GM18517 (cell line): ENCODE results near the gene DOCK2.

ENCODE experiments used
- ATAC-seq: cut with Tn5 transposase; IDR thresholded peaks from one replicate; pipeline ENCODE4 v1.9.1; 2021; ENCODE audit warnings: mild to moderate bottlenecking, moderate library complexity; ENCODE audit not compliant: unreplicated experiment

Gene DOCK2

GRCh38 chr5:169682026-169682425 lies 45.0 kb downstream of the DOCK2 start:
- no peak for ATAC-seq

GRCh38 chr5:169686137-169686536 lies 49.1 kb downstream of the DOCK2 start:
- peak; percentile 74 for ATAC-seq

- ATAC-seq = no peak
Observed at GRCh38 chr5:169688106-169688505, 51.0 kb downstream of the DOCK2 start.

- no peak for ATAC-seq
Observed at GRCh38 chr5:169691471-169691870, 54.4 kb downstream of the DOCK2 start.

- ATAC-seq = no peak
Observed at GRCh38 chr5:169694091-169694625, 57.1 kb downstream of the DOCK2 start.

GRCh38 chr5:169695025-169695625 lies 58.0 kb downstream of the DOCK2 start:
- ATAC-seq = no peak

- ATAC-seq = no peak
Observed at GRCh38 chr5:169695919-169696490, 58.9 kb downstream of the DOCK2 start.

- ATAC-seq = no peak
Observed at GRCh38 chr5:169696621-169697510, 59.8 kb downstream of the DOCK2 start.

- ATAC-seq = no peak
Observed at GRCh38 chr5:169697511-169697890, 60.4 kb downstream of the DOCK2 start.

- no peak for ATAC-seq
Observed at GRCh38 chr5:169697976-169698375, 60.9 kb downstream of the DOCK2 start.

GRCh38 chr5:169700611-169701010 lies 63.5 kb downstream of the DOCK2 start:
- ATAC-seq = no peak

GRCh38 chr5:169701910-169702451 lies 64.9 kb downstream of the DOCK2 start:
- ATAC-seq = no peak

GRCh38 chr5:169702693-169703481 lies 65.8 kb downstream of the DOCK2 start:
- ATAC-seq = peak; percentile 89

GRCh38 chr5:169703813-169704212 lies 66.7 kb downstream of the DOCK2 start:
- no peak for ATAC-seq

- ATAC-seq = no peak
Observed at GRCh38 chr5:169705322-169705721, 68.2 kb downstream of the DOCK2 start.

- ATAC-seq = no peak
Observed at GRCh38 chr5:169706071-169706470, 69.0 kb downstream of the DOCK2 start.

- ATAC-seq = no peak
Observed at GRCh38 chr5:169706758-169707450, 69.8 kb downstream of the DOCK2 start.

- no peak for ATAC-seq
Observed at GRCh38 chr5:169707686-169708085, 70.6 kb downstream of the DOCK2 start.

GRCh38 chr5:169710675-169711074 lies 73.6 kb downstream of the DOCK2 start:
- no peak for ATAC-seq
